Sigmoid colon (tissue), 4 donors: Measurements from ENCODE around the gene USP26.

ENCODE experiments used
- EP300 ChIP-seq, 4 donors: sonication (generic); formaldehyde crosslinking; IDR thresholded peaks; one replicate each; pipeline ENCODE4 v1.6.1; 2017; ENCODE audit warnings: antibody characterized with exemption in 4 of 4
- POLR2A ChIP-seq, 2 donors: fragments of 450-650 bp; IDR thresholded peaks; one replicate each; pipeline ENCODE4 v1.6.1; 2016; ENCODE audit warnings: antibody characterized with exemption in 2 of 2, mild to moderate bottlenecking in 2 of 2, moderate library complexity in 2 of 2
- POLR2AphosphoS5 ChIP-seq, 4 donors: sonication (generic); formaldehyde crosslinking; IDR thresholded peaks; one replicate each; pipeline ENCODE4 v1.6.1; 2017; ENCODE audit warnings: antibody characterized with exemption in 4 of 4
- TF ChIP-seq, protein P1 (sequence below), 4 experiments: fragments of 450-650 bp in 3 of 4; fragments of 200-600 bp in 1 of 4; IDR thresholded peaks; one replicate each; pipeline ENCODE4 v1.5.1; 2016 to 2019; ENCODE audit warnings: antibody characterized with exemption in 4 of 4, mild to moderate bottlenecking in 3 of 4, moderate library complexity in 2 of 4

DNA sequence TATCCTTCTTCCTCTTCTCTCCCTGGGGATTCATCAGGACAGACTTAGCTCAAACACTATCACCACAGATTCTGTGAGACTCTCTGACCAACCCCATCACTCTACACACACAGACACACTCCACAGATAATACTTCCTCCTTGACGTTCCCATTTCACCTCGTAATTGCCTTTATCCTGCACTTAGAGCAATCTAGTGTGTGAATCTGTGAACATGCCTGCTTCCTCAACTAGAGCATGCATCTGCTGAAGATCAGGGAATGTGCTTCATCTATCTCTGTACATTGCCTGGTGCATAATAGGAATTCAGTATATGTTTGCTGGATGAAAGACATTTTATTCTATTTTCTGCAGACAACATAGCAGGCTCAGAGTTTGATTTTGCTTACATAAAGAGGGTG, 113.4 kb downstream of the USP26 start:
- TF ChIP-seq POLR2AphosphoS5 (IDR thresholded peaks at IDR 0.05) (no peak), POLR2A (IDR thresholded peaks at IDR 0.05) (no peak), EP300 (IDR thresholded peaks at IDR 0.05) (no peak)
- TF ChIP-seq, protein P1, sequence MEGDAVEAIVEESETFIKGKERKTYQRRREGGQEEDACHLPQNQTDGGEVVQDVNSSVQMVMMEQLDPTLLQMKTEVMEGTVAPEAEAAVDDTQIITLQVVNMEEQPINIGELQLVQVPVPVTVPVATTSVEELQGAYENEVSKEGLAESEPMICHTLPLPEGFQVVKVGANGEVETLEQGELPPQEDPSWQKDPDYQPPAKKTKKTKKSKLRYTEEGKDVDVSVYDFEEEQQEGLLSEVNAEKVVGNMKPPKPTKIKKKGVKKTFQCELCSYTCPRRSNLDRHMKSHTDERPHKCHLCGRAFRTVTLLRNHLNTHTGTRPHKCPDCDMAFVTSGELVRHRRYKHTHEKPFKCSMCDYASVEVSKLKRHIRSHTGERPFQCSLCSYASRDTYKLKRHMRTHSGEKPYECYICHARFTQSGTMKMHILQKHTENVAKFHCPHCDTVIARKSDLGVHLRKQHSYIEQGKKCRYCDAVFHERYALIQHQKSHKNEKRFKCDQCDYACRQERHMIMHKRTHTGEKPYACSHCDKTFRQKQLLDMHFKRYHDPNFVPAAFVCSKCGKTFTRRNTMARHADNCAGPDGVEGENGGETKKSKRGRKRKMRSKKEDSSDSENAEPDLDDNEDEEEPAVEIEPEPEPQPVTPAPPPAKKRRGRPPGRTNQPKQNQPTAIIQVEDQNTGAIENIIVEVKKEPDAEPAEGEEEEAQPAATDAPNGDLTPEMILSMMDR (IDR thresholded peaks at IDR 0.05), result no peak
